Lower leg skin (tissue), 3 donors: Measurements from ENCODE around the gene TAS2R43.

Source experiments
- POLR2A ChIP-seq, 2 donors: fragments of 450-650 bp; IDR thresholded peaks; one replicate each; pipeline ENCODE4 v1.6.1; 2016 to 2017; ENCODE audit warnings: antibody characterized with exemption in 2 of 2, mild to moderate bottlenecking in 1 of 2, moderate library complexity in 1 of 2
- TF ChIP-seq, protein P1 (sequence below), 3 donors: fragments of 450-650 bp; IDR thresholded peaks; one replicate each; pipeline ENCODE4 v1.5.1; 2016; ENCODE audit warnings: antibody characterized with exemption in 3 of 3, mild to moderate bottlenecking in 3 of 3, moderate library complexity in 2 of 3

DNA sequence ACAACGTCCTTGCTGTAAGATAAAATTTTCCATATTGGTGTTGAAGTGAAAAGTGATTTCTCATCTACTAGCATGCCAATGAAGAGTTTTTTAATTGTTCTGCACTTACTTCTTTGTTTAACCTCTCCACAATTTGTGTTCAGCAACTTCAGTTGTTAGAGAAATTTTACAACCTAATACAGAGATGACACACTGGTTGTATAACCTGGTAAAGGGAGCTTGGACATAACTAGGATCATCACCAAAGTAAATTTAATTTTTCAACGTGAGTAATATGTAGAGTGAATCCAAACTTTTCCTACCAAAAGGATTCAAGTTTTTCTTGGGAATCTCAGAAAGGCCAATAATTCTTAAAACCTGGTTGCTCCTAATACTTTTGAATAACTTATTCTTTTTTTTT lies 13.4 kb upstream of the TAS2R43 start:
- TF ChIP-seq, protein P1, sequence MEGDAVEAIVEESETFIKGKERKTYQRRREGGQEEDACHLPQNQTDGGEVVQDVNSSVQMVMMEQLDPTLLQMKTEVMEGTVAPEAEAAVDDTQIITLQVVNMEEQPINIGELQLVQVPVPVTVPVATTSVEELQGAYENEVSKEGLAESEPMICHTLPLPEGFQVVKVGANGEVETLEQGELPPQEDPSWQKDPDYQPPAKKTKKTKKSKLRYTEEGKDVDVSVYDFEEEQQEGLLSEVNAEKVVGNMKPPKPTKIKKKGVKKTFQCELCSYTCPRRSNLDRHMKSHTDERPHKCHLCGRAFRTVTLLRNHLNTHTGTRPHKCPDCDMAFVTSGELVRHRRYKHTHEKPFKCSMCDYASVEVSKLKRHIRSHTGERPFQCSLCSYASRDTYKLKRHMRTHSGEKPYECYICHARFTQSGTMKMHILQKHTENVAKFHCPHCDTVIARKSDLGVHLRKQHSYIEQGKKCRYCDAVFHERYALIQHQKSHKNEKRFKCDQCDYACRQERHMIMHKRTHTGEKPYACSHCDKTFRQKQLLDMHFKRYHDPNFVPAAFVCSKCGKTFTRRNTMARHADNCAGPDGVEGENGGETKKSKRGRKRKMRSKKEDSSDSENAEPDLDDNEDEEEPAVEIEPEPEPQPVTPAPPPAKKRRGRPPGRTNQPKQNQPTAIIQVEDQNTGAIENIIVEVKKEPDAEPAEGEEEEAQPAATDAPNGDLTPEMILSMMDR (IDR thresholded peaks at IDR 0.05): no peak
- no peak for TF ChIP-seq POLR2A (IDR thresholded peaks at IDR 0.05)
